ENCODE results near the gene LRRC9.

DNA sequence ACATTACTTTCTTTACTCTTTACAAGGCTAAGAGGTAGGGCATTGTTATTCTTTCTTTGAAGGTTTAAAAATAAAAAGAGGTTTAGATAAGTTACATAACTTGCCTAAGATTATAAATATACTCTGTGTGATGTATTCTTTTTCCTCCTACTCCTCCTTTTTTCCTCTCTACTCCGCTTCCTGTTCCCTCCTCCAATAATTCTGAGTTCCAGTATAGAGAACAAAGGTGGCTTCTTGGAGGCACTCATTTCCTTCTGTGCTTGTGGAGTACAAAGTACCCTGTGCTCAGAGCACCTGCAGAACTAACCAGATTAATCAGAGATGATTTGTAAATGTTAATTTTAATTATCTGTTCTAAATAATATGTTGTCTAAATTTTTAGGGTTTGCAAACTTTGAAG is 11.3 kb downstream of the LRRC9 start:
- TF ChIP-seq, protein P1, sequence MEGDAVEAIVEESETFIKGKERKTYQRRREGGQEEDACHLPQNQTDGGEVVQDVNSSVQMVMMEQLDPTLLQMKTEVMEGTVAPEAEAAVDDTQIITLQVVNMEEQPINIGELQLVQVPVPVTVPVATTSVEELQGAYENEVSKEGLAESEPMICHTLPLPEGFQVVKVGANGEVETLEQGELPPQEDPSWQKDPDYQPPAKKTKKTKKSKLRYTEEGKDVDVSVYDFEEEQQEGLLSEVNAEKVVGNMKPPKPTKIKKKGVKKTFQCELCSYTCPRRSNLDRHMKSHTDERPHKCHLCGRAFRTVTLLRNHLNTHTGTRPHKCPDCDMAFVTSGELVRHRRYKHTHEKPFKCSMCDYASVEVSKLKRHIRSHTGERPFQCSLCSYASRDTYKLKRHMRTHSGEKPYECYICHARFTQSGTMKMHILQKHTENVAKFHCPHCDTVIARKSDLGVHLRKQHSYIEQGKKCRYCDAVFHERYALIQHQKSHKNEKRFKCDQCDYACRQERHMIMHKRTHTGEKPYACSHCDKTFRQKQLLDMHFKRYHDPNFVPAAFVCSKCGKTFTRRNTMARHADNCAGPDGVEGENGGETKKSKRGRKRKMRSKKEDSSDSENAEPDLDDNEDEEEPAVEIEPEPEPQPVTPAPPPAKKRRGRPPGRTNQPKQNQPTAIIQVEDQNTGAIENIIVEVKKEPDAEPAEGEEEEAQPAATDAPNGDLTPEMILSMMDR (conservative IDR thresholded peaks at IDR 0.05) = no peak
- no peak for TF ChIP-seq EZH2 (IDR thresholded peaks at IDR 0.05; ENCODE audit: low read depth)

Data from PC-9 (cell line).